H1 (cell line): ENCODE data around the gene PROM2. TPM values are rescaled to one million over a fixed set of nuclear protein-coding genes. Genes with fewer than 3 reads are reported as not detected.

Source experiments
- CTCF ChIA-PET: fragments of 300-600 bp; sonication (Branson Sonifier 250); formaldehyde crosslinking; loops from one replicate; lab custom pipeline; 2021; ENCODE audit not compliant: partially characterized antibody; lab: Charles Lee
- POLR2A ChIA-PET: fragments of 300-600 bp; sonication (Branson Sonifier 250); formaldehyde crosslinking; loops from one replicate; lab custom pipeline; 2021; ENCODE audit warnings: inconsistent platforms; ENCODE audit not compliant: partially characterized antibody; lab: Charles Lee
- DNase-seq, 2 experiments: peaks; one replicate each; pipeline versions ENCODE4 v3.0.0 to v3.0.0-alpha.2; 2010 to 2022; ENCODE audit warnings: low spot score in 2 of 2, low read depth in 1 of 2, mixed read lengths in 1 of 2
- FAIRE-seq: peaks from 2 replicates; lab custom pipeline; 2011; peaks lifted over from hg19 to GRCh38; lab: Jason Lieb, UNC
- H2AFZ ChIP-seq: 2 replicates; pipeline ENCODE4 v1.8.1; 2012; ENCODE audit warnings: low read length, inconsistent platforms
- H2AK5ac ChIP-seq: 2 replicates; pipeline ENCODE4 v1.6.1; 2013; ENCODE audit warnings: low read depth, low read length
- H2BK120ac ChIP-seq: replicated peaks from 2 replicates; pipeline ENCODE3; 2013; ENCODE audit warnings: low read depth, low read length, inconsistent platforms
- H2BK12ac ChIP-seq: 2 replicates; pipeline ENCODE4 v1.6.1; 2013; ENCODE audit warnings: low read depth, low read length
- H2BK15ac ChIP-seq: 2 replicates; pipeline ENCODE4 v1.6.1; 2013; ENCODE audit warnings: low read length
- H2BK20ac ChIP-seq: 2 replicates; pipeline ENCODE4 v1.6.1; 2013; ENCODE audit warnings: low read length
- H2BK5ac ChIP-seq: 2 replicates; pipeline ENCODE4 v1.6.1; 2013; ENCODE audit warnings: low read depth, low read length
- H3K14ac ChIP-seq: 2 replicates; pipeline ENCODE4 v1.6.1; 2013; ENCODE audit warnings: inconsistent platforms; ENCODE audit not compliant: insufficient read length
- H3K18ac ChIP-seq: 2 replicates; pipeline ENCODE4 v1.6.1; 2013; ENCODE audit warnings: low read length; ENCODE audit errors: extremely low read depth
- H3K23ac ChIP-seq: 2 replicates; pipeline ENCODE4 v1.6.1; 2013; ENCODE audit warnings: inconsistent platforms; ENCODE audit not compliant: insufficient read length
- H3K23me2 ChIP-seq: 2 replicates; pipeline ENCODE4 v1.6.1; 2013; ENCODE audit warnings: low read depth, low read length
- H3K27ac ChIP-seq: 2 replicates; pipeline ENCODE4 v1.6.1; 2011; ENCODE audit warnings: low read depth, low read length, inconsistent platforms
- H3K27me3 ChIP-seq, 4 experiments: replicated peaks in 1 of 4; 1 replicate in 1 of 4; 2 replicates in 3 of 4; pipeline versions ENCODE4 v1.6.1 to v1.8.1; 2011 to 2013; ENCODE audit warnings: low read length in 3 of 4, mild to moderate bottlenecking in 3 of 4, inconsistent platforms in 2 of 4, mixed read lengths in 2 of 4, moderate library complexity in 1 of 4; ENCODE audit not compliant: control insufficient read depth in 3 of 4, insufficient read depth in 3 of 4; ENCODE audit errors: extremely low read depth in 1 of 4
- H3K36me3 ChIP-seq, 4 experiments: 2 replicates each; pipeline versions ENCODE4 v1.6.1 to v1.8.1; 2011 to 2013; ENCODE audit warnings: mild to moderate bottlenecking in 4 of 4, low read length in 3 of 4, moderate library complexity in 2 of 4, control low read depth in 1 of 4, inconsistent platforms in 1 of 4; ENCODE audit not compliant: insufficient read depth in 4 of 4, control insufficient read depth in 2 of 4
- H3K4ac ChIP-seq: replicated peaks from 2 replicates; pipeline ENCODE3; 2013; ENCODE audit warnings: low read length, low read depth, mixed read lengths, inconsistent platforms; ENCODE audit not compliant: insufficient read length
- H3K4me1 ChIP-seq, 4 experiments: replicated peaks in 1 of 4; 1 replicate in 1 of 4; 2 replicates in 3 of 4; pipeline versions ENCODE4 v1.6.1 to v1.8.1; 2011 to 2013; ENCODE audit warnings: low read length in 3 of 4, inconsistent platforms in 2 of 4, mixed read lengths in 1 of 4; ENCODE audit not compliant: insufficient read depth in 4 of 4, control insufficient read depth in 3 of 4
- H3K4me2 ChIP-seq, 2 experiments: 2 replicates each; pipeline versions ENCODE4 v1.6.1 to v1.8.1; 2011 to 2013; ENCODE audit warnings: low read depth in 2 of 2, low read length in 2 of 2, control low read depth in 1 of 2, inconsistent platforms in 1 of 2, mild to moderate bottlenecking in 1 of 2; ENCODE audit not compliant: insufficient read depth in 1 of 2
- H3K4me3 ChIP-seq, 4 experiments: fragments of 200-600, 300-600 bp in 1 of 4; sonication (generic), shearing (Covaris generic), sonication (Bioruptor Twin) in 1 of 4; 2 replicates each; pipeline versions ENCODE4 v1.5.1 to v1.8.1; 2011 to 2016; ENCODE audit warnings: low read length in 4 of 4, low read depth in 3 of 4, control low read depth in 2 of 4, inconsistent platforms in 2 of 4, mild to moderate bottlenecking in 2 of 4, mixed read lengths in 1 of 4, moderate library complexity in 1 of 4; ENCODE audit not compliant: insufficient read depth in 2 of 4; ENCODE audit errors: extremely low read depth in 1 of 4
- H3K56ac ChIP-seq: replicated peaks from 2 replicates; pipeline ENCODE3; 2013; ENCODE audit warnings: low read depth, mild to moderate bottlenecking, mixed read lengths, low read length, inconsistent platforms; ENCODE audit not compliant: insufficient read length
- H3K79me1 ChIP-seq: 2 replicates; pipeline ENCODE4 v1.6.1; 2013; ENCODE audit warnings: low read depth, low read length, control low read depth
- H3K79me2 ChIP-seq, 2 experiments: 2 replicates each; pipeline versions ENCODE4 v1.6.1 to v1.8.1; 2012 to 2013; ENCODE audit warnings: low read length in 2 of 2, mild to moderate bottlenecking in 2 of 2, inconsistent platforms in 1 of 2; ENCODE audit not compliant: insufficient read depth in 2 of 2, control insufficient read depth in 1 of 2
- H3K9ac ChIP-seq, 4 experiments: replicated peaks in 1 of 4; 1 replicate in 1 of 4; 2 replicates in 3 of 4; pipeline versions ENCODE4 v1.6.1 to v1.8.1; 2011 to 2013; ENCODE audit warnings: low read depth in 3 of 4, low read length in 3 of 4, control low read depth in 2 of 4, mild to moderate bottlenecking in 2 of 4, moderate library complexity in 2 of 4, inconsistent platforms in 1 of 4; ENCODE audit errors: extremely low read depth in 1 of 4
- H3K9me3 ChIP-seq, 2 experiments: 2 replicates each; pipeline versions ENCODE4 v1.6.1 to v1.8.1; 2012 to 2013; ENCODE audit warnings: mild to moderate bottlenecking in 2 of 2, moderate library complexity in 2 of 2, control low read depth in 1 of 2, inconsistent platforms in 1 of 2, low read depth in 1 of 2, low read length in 1 of 2, mixed read lengths in 1 of 2; ENCODE audit not compliant: insufficient read depth in 2 of 2
- H4K20me1 ChIP-seq, 2 experiments: replicated peaks in 1 of 2; 2 replicates each; pipeline versions ENCODE3 to v1.8.1; 2011 to 2013; ENCODE audit warnings: inconsistent platforms in 2 of 2, low read length in 2 of 2, mild to moderate bottlenecking in 1 of 2; ENCODE audit not compliant: insufficient read depth in 2 of 2, control insufficient read depth in 1 of 2
- H4K5ac ChIP-seq: 2 replicates; pipeline ENCODE4 v1.6.1; 2013; ENCODE audit warnings: low read length, low read depth, mixed read lengths, inconsistent platforms; ENCODE audit not compliant: insufficient read length
- H4K8ac ChIP-seq: 2 replicates; pipeline ENCODE4 v1.8.0; 2013; ENCODE audit warnings: mild to moderate bottlenecking, moderate library complexity, low read length, inconsistent platforms; ENCODE audit not compliant: insufficient read depth; ENCODE audit errors: extremely low read depth
- H4K91ac ChIP-seq: replicated peaks from 2 replicates; pipeline ENCODE3; 2013; ENCODE audit warnings: low read length, mixed read lengths, inconsistent platforms; ENCODE audit not compliant: insufficient read length
- CTCF ChIP-seq, 3 experiments: IDR thresholded peaks; 1 replicate in 2 of 3; 2 replicates in 1 of 3; pipeline versions ENCODE4 v1.5.1 to v1.6.1; 2011; ENCODE audit warnings: low read length in 3 of 3, mild to moderate bottlenecking in 3 of 3, inconsistent platforms in 2 of 3, low read depth in 1 of 3, moderate library complexity in 1 of 3; ENCODE audit not compliant: insufficient read depth in 1 of 3; ENCODE audit errors: control extremely low read depth in 1 of 3
- RAD21 ChIP-seq, 2 experiments: IDR thresholded peaks in 1 of 2; conservative IDR thresholded peaks in 1 of 2; 2 replicates each; pipeline ENCODE4 v1.6.1; 2011; ENCODE audit warnings: low read depth in 2 of 2, low read length in 2 of 2, improper control_type of control experiment in 1 of 2, inconsistent platforms in 1 of 2, mild to moderate bottlenecking in 1 of 2, moderate library complexity in 1 of 2
- SP2 ChIP-seq: IDR thresholded peaks from 2 replicates; pipeline ENCODE4 v1.6.1; 2012; ENCODE audit warnings: mild to moderate bottlenecking, low read length, inconsistent platforms
- WGBS, 2 experiments: shearing (Covaris generic) in 1 of 2; methylation state at CpG; one replicate each; pipeline versions ENCODE4 v1.1.6 to v1.1.7; 2013 to 2015; ENCODE audit warnings: low lambda C conversion rate in 2 of 2, mixed read lengths in 2 of 2, inconsistent platforms in 1 of 2, low coverage in 1 of 2, missing lambda C conversion rate in 1 of 2; ENCODE audit not compliant: insufficient replicate concordance in 2 of 2, insufficient coverage in 1 of 2, insufficient read length in 1 of 2; ENCODE audit errors: extremely low coverage in 1 of 2, missing lambda C conversion rate in 1 of 2; 5-methylcytosine and 5-hydroxymethylcytosine counted together
- polyA plus RNA-seq, 7 experiments: library from polyadenylated mRNA; depleted of rRNA in 3 of 7; stranded (reverse) in 5 of 7; unstranded in 2 of 7; fragments of >200 nt in 5 of 7; fragments of 200-250 nt in 2 of 7; gene quantifications; 1 replicate in 5 of 7; 2 replicates in 1 of 7; 4 replicates in 1 of 7; pipeline versions ENCODE4 v1.2.1 to v1.2.3, GENCODE V29; 2011 to 2013; ENCODE audit warnings: missing spikeins in 2 of 7, mixed read lengths in 2 of 7
- total RNA-seq: library from RNA; stranded (reverse); fragmentation: NEBNext Ultra II Directional; extraction: Animal tissue kit (Norgen Biotek cat#: 25700); gene quantifications from 2 replicates; pipeline ENCODE4 v1.2.1, GENCODE V29; 2021

PROM2 gene
- total and polyA plus RNA-seq, 2 of the 8 experiments (the other 6 are each of a cell fraction or from before 2014, with no cell fraction given) = 1.6 to 3.8 TPM

DNA sequence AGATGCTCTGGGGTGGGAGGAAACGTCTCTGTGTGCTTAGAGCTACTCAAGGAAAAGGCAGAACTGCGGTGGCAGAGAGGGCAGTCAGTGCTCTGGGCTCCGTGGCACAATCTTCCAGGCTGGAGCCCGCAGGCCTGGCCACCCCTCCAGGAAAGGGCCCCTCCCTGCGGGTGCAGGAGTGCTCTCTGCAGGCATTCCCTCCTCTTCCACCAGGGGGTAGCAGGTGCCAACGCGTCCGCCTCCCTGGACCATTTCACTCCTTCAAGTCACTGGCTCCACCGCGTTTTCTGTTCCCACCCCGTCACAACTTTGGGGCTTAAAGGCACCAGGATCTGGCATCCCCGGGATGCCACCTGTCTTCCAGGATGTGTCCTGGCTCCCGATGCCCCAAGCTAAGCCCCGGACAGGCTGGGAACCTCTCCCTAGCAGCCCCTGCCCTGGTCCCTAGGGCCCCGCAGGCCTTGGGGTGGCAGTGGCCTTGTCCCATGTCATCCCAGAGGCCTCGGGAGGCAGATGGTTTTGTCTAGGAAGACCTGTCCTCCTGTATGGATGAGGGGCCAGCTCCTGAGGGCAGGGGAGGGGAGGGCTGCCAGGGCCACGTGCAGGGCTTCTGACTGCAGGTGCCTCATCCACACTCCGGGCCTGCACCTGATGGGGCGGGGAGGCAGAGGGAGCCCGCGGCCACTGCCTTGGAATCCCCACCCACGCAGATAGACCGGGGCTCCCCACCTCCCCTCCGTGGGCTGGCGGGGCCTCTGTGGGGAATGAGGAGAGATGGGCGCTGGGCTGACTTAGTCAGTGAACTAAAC, 49.3 kb downstream of the PROM2 start:
- DNase-seq = peak; percentile 31 to 61

More for the DNA sequence above, 49.3 kb downstream of the PROM2 start:
- Histone ChIP-seq H3K4ac (no peak overlapping the region), H2AFZ (no peak overlapping the region), H3K4me2 (no peak overlapping the region), H2AK5ac (no peak overlapping the region), H2BK120ac (no peak overlapping the region), H3K23me2 (peaks cover 11% of the 10 kb centered on the region; the same call in 1 of the 2 replicates), H4K5ac (no peak overlapping the region), H2BK12ac (no peak overlapping the region), H3K14ac (no peak overlapping the region), H3K56ac (no peak overlapping the region), H3K79me2 (no peaks in the 10 kb centered on the region), H3K4me1 (peaks cover 0 to 3% (median 0%) of the 10 kb centered on the region in 4 experiments; a peak in 1 of 7 replicates), H4K8ac (no peak overlapping the region), H2BK15ac (no peak overlapping the region), H3K27me3 (no peaks in the 10 kb centered on the region), H3K9ac (no peak overlapping the region), H3K23ac (no peak overlapping the region), H4K91ac (no peak overlapping the region), H3K9me3 (peaks cover 62 to 96% of the 10 kb centered on the region in 2 experiments), H3K27ac (no peak overlapping the region), H3K79me1 (no peaks in the 10 kb centered on the region; the same call in 1 of the 2 replicates), H2BK20ac (no peak overlapping the region), H3K36me3 (no peaks in the 10 kb centered on the region; a peak in 1 of 8 replicates), H2BK5ac (no peak overlapping the region), H4K20me1 (peaks cover 0 to 6% of the 10 kb centered on the region in 2 experiments), H3K4me3 (no peak overlapping the region), H3K18ac (no peak overlapping the region)
- FAIRE-seq = no peak
- WGBS, 2 experiments = 89% methylated on average over 23 of the region's 26 CpGs; no CpG with 5 or more reads in 1 of the 2 experiments
- ChIA-PET POLR2A (no interaction called here), CTCF (no interaction called here)
- TF ChIP-seq RAD21 (IDR thresholded peaks at IDR 0.05 in 1 of 2, conservative IDR thresholded peaks at IDR 0.05 in 1 of 2; ENCODE audit: low read depth in 2 of 2, low read length in 2 of 2) (0 out of 4 replicates have a peak, but pooled peaks have one; percentile 6 to 19), CTCF (IDR thresholded peaks at IDR 0.05; ENCODE audit: control extremely low read depth in 1 of 3, insufficient read depth in 1 of 3, low read depth in 1 of 3, low read length in 3 of 3) (peak; percentile 10 to 36 (median 26); a peak in 3 of 4 replicates), SP2 (no peak)
